A673 (cell line): ENCODE data around the gene CLSTN2. TPM values are rescaled to one million over a fixed set of nuclear protein-coding genes. Genes with fewer than 3 reads are reported as not detected.

ENCODE experiments used
- BruUV-seq: library from RNA; stranded (reverse); fragments of 400-500 nt; replicated peaks from 2 replicates; lab custom pipeline; 2021; lab: Mats Ljungman, UMichigan
- CTCF ChIA-PET: fragments of 300-600 bp; sonication (Branson Sonifier 250); formaldehyde crosslinking; loops from one replicate; lab custom pipeline; 2022; ENCODE audit warnings: antibody characterized with exemption; lab: Charles Lee
- POLR2A ChIA-PET: fragments of 300-600 bp; sonication (Branson Sonifier 250); formaldehyde crosslinking; loops from one replicate; lab custom pipeline; 2022; ENCODE audit warnings: antibody characterized with exemption; ENCODE audit not compliant: low non-redundant PET; lab: Charles Lee
- DNase-seq: peaks from one replicate; pipeline ENCODE4 v3.0.0-alpha.2; 2015; ENCODE audit warnings: low spot score
- H3K27ac ChIP-seq: fragments of 200-600 bp; sonication (generic); 2 replicates; pipeline ENCODE4 v1.5.1; 2016; ENCODE audit warnings: mixed run types, low read depth, mild to moderate bottlenecking, mixed read lengths, antibody characterized with exemption, low read length; ENCODE audit not compliant: poor library complexity, severe bottlenecking
- H3K27me3 ChIP-seq: fragments of 200-600 bp; sonication (generic); replicated peaks from 2 replicates; pipeline ENCODE4 v1.6.1; 2017; ENCODE audit warnings: mixed run types, low read depth, mild to moderate bottlenecking, mixed read lengths, antibody characterized with exemption, low read length; ENCODE audit not compliant: insufficient read depth, poor library complexity
- H3K36me3 ChIP-seq: fragments of 200-600 bp; sonication (generic); 2 replicates; pipeline ENCODE4 v1.6.1; 2016; ENCODE audit warnings: mixed run types, mild to moderate bottlenecking, mixed read lengths, antibody characterized with exemption, low read length; ENCODE audit not compliant: insufficient read depth, poor library complexity, severe bottlenecking
- H3K4me1 ChIP-seq: fragments of 200-600 bp; sonication (generic); 2 replicates; pipeline ENCODE4 v1.6.1; 2017; ENCODE audit warnings: mixed run types, mild to moderate bottlenecking, mixed read lengths, antibody characterized with exemption, low read length; ENCODE audit not compliant: insufficient read depth, poor library complexity, severe bottlenecking
- H3K4me3 ChIP-seq: fragments of 200-600 bp; sonication (generic); 2 replicates; pipeline ENCODE4 v1.5.1; 2016; ENCODE audit warnings: low read depth, mixed run types, mild to moderate bottlenecking, mixed read lengths, low read length; ENCODE audit not compliant: poor library complexity, severe bottlenecking
- H3K9me3 ChIP-seq: fragments of 200-600 bp; sonication (generic); 2 replicates; pipeline ENCODE4 v1.6.1; 2016; ENCODE audit warnings: mixed run types, low read depth, mild to moderate bottlenecking, mixed read lengths, antibody characterized with exemption, low read length; ENCODE audit not compliant: poor library complexity, severe bottlenecking
- EZH2 ChIP-seq: fragments of 200-600 bp; sonication (generic); IDR thresholded peaks from 2 replicates; pipeline ENCODE4 v1.6.1; 2017; ENCODE audit warnings: borderline replicate concordance, low read depth, mild to moderate bottlenecking, mixed read lengths, antibody characterized with exemption, low read length; ENCODE audit not compliant: poor library complexity, severe bottlenecking
- intact Hi-C: fragments of 100-400 bp; cut with micrococcal nuclease; formaldehyde crosslinking; loops from one replicate; pipeline ENCODE4 v1.10.0; 2022; ENCODE audit not compliant: unreplicated experiment
- total RNA-seq: library from RNA; stranded (reverse); gene quantifications from 2 replicates; pipeline ENCODE4 v1.2.3, GENCODE V29; 2021
- TF ChIP-seq, protein P1 (sequence below): fragments of 300-800, 200-600 bp; sonication (generic); conservative IDR thresholded peaks from 2 replicates; pipeline ENCODE4 v1.5.1; 2017; ENCODE audit warnings: low read depth, mild to moderate bottlenecking, antibody characterized with exemption, low read length, moderate library complexity, mixed read lengths

Gene CLSTN2
- total RNA-seq, 1 experiment from 2014 or later, result 50.7 TPM

DNA sequence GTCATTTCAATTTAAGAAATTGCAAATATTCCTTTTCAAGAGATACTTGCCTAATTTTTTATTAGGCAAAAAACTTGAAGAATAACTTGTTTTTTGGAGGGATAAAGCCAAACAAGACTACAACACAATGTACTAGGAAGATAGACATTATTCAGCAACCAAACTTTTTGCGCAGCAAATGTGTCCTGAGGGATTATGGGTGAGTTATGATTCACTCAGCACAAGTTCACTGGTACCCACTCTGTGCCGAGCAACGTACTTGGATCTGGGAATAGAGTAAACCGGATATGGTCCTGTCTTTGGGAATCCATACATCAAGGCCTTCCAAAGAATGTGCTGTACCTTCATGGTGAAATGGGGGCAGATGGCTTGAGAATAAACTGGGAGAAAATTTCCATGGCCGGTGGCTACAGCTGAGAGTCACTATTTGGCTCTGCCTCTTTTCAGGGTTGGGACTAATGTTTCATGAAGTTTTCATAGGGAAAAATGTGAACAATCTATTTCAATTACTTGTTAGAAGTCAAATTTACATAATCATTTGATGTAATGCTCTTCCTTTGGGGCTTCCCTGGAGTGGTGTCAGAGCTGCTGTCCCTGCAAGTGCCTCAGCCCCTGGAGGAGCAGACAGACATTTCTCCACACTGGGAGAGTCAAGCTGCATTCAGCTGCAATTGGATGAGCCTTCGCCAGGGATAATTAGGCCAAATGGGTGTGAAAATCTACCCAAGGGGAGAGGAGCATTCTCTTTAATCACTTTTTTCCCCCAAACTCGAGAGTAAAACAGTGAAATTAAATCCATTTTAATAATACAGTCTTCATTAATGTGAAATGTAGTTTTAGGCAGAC lies 315.2 kb downstream of the CLSTN2 start:
- Histone ChIP-seq H3K27ac (no peak overlapping the region), H3K4me1 (no peaks in the 10 kb centered on the region), H3K27me3 (no peaks in the 10 kb centered on the region), H3K4me3 (no peak overlapping the region), H3K9me3 (no peaks in the 10 kb centered on the region), H3K36me3 (no peaks in the 10 kb centered on the region)
- DNase-seq, result no peak
- TF ChIP-seq, protein P1, sequence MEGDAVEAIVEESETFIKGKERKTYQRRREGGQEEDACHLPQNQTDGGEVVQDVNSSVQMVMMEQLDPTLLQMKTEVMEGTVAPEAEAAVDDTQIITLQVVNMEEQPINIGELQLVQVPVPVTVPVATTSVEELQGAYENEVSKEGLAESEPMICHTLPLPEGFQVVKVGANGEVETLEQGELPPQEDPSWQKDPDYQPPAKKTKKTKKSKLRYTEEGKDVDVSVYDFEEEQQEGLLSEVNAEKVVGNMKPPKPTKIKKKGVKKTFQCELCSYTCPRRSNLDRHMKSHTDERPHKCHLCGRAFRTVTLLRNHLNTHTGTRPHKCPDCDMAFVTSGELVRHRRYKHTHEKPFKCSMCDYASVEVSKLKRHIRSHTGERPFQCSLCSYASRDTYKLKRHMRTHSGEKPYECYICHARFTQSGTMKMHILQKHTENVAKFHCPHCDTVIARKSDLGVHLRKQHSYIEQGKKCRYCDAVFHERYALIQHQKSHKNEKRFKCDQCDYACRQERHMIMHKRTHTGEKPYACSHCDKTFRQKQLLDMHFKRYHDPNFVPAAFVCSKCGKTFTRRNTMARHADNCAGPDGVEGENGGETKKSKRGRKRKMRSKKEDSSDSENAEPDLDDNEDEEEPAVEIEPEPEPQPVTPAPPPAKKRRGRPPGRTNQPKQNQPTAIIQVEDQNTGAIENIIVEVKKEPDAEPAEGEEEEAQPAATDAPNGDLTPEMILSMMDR, result no peak
- no peak for TF ChIP-seq EZH2
- ChIA-PET CTCF (no interaction called here), POLR2A (no interaction called here)
- no TSS peak for BruUV-seq
- intact Hi-C loops, result no loop called here

- TF ChIP-seq, protein P1, result no peak
- TF ChIP-seq EZH2, result no peak
- Histone ChIP-seq H3K4me1 (no peaks in the 10 kb centered on the region), H3K36me3 (no peaks in the 10 kb centered on the region), H3K4me3 (no peak overlapping the region), H3K27ac (no peak overlapping the region), H3K27me3 (no peaks in the 10 kb centered on the region), H3K9me3 (no peaks in the 10 kb centered on the region)
- DNase-seq, result no peak
- BruUV-seq, result no TSS peak
- CTCF ChIA-PET, result no interaction called here
- POLR2A ChIA-PET, result no interaction called here
- intact Hi-C loops, result no loop called here
These were observed 316.0 kb downstream of the CLSTN2 start for GRCh38 chr3:140250945-140251344.

GRCh38 chr3:140251678-140252077 lies 316.7 kb downstream of the CLSTN2 start:
- Histone ChIP-seq H3K9me3 (no peaks in the 10 kb centered on the region), H3K27me3 (no peaks in the 10 kb centered on the region), H3K27ac (no peak overlapping the region), H3K4me3 (no peak overlapping the region), H3K36me3 (no peaks in the 10 kb centered on the region), H3K4me1 (no peaks in the 10 kb centered on the region)
- no TSS peak for BruUV-seq
- POLR2A ChIA-PET, result no interaction called here
- TF ChIP-seq, protein P1, result no peak
- no peak for TF ChIP-seq EZH2
- CTCF ChIA-PET, result no interaction called here
- intact Hi-C loops, result no loop called here
- no peak for DNase-seq
